HG02763 (cell line): ENCODE results near the gene CDH8.
"Not testable (repeated sequence)": the region's sequence is repeated elsewhere in the genome, so short reads cannot be mapped to it uniquely, and the experiment has no call there.

Experiments used
- ATAC-seq: cut with Tn5 transposase; IDR thresholded peaks from one replicate; pipeline ENCODE4 v1.9.1; 2021; ENCODE audit warnings: mild to moderate bottlenecking, moderate library complexity; ENCODE audit not compliant: unreplicated experiment

The CDH8 gene

GRCh38 chr16:61797296-61797795, 238.9 kb downstream of the CDH8 start:
- no peak for ATAC-seq

GRCh38 chr16:61792194-61792909, 243.9 kb downstream of the CDH8 start:
- ATAC-seq: no peak

GRCh38 chr16:61791464-61791863, 244.8 kb downstream of the CDH8 start:
- no peak for ATAC-seq

GRCh38 chr16:61781855-61782254, 254.4 kb downstream of the CDH8 start:
- not testable (repeated sequence) for ATAC-seq

DNA sequence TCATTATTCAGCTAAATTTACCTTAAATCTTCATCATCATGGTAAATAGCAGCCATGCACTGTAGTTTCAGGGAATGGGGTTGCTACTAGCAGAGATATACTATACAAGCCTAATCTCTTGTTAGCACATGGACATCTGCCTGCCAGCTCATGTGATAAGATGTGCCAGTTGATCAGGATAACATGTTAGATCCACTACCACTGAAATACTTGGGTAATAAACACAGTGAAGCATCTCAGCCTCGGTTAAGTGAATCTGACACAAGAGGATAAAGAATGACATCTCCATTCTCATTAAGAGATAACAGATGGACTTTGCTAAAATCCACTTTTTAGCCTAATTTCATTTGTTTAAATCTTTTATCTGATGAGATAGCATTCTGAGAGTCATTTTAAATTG, 256.1 kb downstream of the CDH8 start:
- no peak for ATAC-seq

- no peak for ATAC-seq
Measured at GRCh38 chr16:61770301-61770700, 265.9 kb downstream of the CDH8 start.

- ATAC-seq: no peak
Measured at GRCh38 chr16:61763991-61764390, 272.2 kb downstream of the CDH8 start.

- no peak for ATAC-seq
Measured at GRCh38 chr16:61763013-61763412, 273.2 kb downstream of the CDH8 start.

DNA sequence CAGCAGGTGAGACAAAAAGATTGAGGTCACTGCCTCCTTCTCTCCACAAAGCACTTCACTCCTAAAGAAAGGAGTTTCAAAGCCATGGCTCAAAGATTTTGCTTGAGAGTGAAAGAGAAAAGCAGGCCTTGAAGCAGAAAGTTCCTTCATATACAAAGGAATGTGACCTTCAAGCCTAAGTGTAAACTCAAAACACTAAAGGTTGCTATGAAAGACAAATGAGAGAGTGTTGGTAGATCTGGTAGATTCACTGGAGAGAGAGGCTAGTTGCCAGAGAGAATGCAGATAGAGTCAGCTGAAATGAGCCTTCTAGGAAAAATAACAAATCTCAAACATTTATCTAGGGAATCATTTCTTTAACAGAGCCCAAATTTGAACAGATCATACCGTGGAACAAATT, 305.2 kb downstream of the CDH8 start:
- no peak for ATAC-seq

GRCh38 chr16:61726701-61727100, 309.5 kb downstream of the CDH8 start:
- ATAC-seq: no peak

GRCh38 chr16:61726125-61726524, 310.1 kb downstream of the CDH8 start:
- ATAC-seq: no peak

- ATAC-seq: no peak
Measured at GRCh38 chr16:61721544-61721943, 314.7 kb downstream of the CDH8 start.

DNA sequence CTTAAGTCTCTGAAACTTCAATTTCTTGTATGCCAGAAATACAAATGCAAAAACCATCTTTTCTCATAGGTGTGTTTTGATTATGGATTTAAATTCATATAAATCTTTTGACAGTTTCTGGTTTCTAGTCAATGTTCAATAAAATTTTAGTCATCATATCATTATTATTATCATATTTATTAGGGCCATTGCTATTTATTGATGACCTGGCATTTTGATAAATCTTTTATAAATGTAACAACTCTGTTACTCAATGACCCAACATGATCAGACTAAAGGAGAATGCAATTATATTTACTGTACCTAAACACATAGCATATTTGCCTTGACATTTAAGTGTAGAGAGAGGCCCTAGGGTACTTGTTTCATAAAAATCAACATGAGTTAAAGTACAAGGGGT, 320.8 kb downstream of the CDH8 start:
- ATAC-seq: no peak

DNA sequence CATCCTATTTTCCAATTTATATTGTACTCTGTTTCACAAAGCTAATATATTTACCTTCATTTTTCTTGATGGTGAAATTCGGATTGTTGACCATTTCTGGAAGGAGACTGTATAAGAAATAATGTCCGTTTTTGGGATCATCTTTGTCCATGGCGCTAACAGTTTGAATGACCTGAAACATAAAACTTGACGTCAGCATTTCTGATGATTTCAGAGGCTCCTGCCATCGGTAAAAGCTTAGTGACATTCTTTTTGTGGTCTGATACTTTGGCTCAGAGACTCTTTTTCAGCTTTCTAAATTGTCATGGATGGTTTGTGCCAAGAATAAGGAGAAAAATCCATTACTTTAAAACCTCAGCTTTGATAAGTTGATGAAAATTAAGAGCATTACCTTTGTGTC, 322.5 kb downstream of the CDH8 start:
- no peak for ATAC-seq

DNA sequence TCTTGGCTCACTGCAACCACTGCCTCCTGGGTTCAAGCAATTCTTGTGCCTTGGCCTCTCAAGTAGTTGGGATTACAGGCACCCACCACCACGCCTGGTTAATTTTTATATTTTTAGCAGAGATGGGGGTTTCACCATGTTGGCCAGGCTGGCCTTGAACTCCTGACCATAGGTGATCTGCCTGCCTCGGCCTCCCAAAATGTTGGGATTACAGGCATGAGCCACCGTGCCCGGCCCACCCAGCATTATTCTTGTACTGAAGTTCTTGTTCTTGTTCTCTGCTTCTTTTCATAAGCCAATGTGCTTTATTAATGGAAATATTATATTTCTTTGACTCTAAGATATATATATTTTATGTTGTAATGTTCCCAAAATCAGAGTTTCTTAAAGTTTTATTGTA, 336.6 kb downstream of the CDH8 start:
- ATAC-seq: not testable (repeated sequence)

DNA sequence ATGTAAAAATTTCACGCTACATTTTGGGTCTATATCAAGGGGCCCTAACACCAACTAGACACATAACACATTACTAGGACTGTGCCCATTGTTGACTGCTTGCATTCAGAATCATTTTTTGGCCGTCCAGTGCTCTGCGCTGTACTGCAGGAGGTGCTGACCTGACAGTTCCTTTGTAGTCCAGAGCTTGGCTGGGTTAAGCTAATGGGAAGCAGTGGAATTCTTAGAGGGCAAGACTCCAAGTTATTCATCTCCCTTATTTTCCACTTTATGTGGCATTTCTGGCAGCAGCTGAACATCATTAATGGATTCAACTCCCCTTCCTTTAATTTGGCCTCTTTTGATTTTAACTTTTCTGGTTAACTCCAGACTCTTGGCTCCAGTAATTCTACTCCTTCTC, 351.7 kb downstream of the CDH8 start:
- no peak for ATAC-seq

DNA sequence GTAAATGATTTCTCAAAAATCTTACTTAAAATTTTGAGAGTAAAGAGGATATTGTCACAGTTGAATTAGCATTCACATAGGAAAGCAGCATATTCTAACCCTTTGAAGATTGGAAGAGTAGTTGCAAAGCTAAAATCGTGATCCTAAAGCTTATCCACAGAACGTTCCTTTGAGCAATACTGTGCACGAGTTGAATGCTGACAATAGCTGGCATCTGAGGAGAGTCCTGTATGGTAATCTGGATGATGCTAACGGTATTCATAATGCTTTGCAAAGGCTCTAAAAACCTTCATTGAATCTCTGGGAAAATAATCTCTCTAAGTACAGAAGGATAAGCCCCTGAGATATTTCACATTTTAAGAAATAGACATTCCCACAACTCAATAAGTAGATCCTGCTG, 354.6 kb downstream of the CDH8 start:
- ATAC-seq: no peak

DNA sequence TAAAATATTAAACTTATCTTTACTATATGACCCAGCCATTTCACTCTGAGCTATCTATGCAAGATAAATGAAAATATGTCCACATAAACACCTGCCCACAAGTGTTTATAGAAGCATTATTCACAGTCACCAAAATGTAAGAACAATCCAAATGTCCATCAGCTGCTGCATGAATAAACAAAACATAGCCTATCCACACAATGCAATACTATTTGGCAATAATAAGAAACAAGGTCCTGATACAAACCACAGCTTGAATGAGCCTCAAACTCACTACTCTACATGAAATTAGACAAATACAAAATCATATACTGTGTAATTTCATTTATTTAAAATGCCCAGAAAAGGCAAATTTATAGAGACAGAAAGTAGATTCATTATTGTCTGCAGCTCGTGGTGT, 355.1 kb downstream of the CDH8 start:
- no peak for ATAC-seq

- no peak for ATAC-seq
Measured at GRCh38 chr16:61678182-61678581, 358.1 kb downstream of the CDH8 start.

- no peak for ATAC-seq
Measured at GRCh38 chr16:61677776-61678175, 358.5 kb downstream of the CDH8 start.

GRCh38 chr16:61676740-61677139, 359.5 kb downstream of the CDH8 start:
- ATAC-seq: no peak

DNA sequence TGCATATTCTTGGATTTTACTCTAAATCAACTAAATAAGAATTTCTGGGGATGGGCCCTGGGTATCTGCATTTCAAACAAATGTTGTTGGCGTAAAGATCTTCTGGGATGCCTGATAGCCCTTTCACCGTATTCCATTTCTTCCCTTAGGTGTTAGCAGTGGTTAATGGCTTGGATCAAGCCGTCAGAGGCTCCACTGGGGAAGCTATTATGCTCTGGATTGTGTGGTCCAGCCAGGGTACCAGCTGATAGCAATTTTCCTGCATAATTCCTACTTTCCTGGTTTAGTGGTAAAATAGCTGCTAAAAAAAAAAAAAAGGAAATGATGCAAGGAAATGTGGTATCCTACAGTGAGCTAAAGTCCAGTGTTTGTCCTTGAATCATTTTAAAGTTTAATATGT, 365.1 kb downstream of the CDH8 start:
- ATAC-seq: no peak

- ATAC-seq: no peak
Measured at GRCh38 chr16:61665512-61665911, 370.7 kb downstream of the CDH8 start.
